GM21619 (cell line): Measurements from ENCODE around the gene MRPL48.
"Not testable (repeated sequence)": the region's sequence is repeated elsewhere in the genome, so short reads cannot be mapped to it uniquely, and the experiment has no call there.

Source experiments
- ATAC-seq: cut with Tn5 transposase; IDR thresholded peaks from one replicate; pipeline ENCODE4 v1.9.1; 2021; ENCODE audit not compliant: unreplicated experiment

Gene MRPL48

DNA sequence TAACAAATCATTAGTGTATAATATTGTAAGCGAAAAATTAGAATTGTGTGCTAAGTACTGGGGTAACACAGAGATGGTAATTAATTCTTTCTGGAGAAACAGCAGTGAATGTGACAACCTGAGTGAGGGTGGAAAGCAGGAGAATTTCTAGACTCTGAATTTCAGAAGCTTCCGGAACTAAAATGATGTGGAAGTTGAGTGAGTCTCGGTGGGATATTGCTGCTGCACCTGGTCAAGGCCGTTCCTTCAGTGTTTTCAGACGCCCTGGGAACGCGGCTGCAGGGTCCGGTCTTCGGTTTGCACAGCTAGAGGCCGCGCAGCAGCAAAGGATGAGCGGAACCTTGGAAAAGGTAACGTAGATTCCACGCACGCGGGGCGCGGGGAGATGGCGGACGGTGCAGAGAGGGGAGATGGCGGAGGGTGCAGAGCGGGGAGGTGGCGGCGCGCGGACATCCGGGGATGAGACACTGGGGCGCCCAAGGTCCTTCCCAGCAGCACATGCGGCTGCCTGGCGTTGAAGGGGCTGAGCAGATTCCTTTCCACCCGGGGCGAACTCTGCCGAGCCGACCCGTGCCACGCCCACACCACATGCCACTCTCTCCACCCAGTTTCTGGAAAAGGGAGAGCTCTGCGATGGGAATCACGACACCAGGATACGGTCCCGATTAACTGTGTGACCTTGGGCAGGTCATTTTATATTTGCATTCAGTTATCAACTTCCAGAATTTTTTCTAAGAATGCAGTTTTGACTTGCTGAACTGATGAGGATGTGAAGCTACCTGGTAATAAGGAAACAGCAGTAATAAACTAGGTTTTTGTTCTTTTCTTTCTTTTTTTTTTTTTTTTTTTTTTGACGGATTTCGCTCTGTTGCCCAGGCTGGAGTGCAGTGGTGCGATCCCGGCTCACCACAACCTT, at the start of gene MRPL48:
TSS of gene MRPL48 (plus strand) at position 232 of the 916 bp plus-strand sequence. CDS start at position 330, 98 bp downstream.
- peak; percentile 96 for ATAC-seq

DNA sequence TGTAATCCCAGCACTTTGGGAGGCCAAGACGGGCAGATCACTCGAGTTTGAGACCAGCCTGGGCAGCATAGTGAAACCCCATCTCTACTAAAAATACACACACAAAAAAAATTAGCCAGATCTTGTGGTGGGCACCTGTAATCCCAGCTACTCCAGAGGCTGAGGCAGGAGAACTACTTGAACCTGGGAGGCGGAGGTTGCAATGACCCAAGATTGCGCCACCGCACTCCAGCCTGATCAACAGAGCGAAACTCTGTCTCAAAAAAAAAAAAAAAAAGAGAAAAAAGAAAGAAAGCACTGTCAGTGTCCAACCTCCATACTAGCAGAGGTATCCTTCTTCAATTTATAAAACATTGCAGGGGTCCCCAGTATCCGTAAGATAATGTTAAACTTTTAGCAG, 44.6 kb upstream of the MRPL48 start:
- no peak for ATAC-seq

DNA sequence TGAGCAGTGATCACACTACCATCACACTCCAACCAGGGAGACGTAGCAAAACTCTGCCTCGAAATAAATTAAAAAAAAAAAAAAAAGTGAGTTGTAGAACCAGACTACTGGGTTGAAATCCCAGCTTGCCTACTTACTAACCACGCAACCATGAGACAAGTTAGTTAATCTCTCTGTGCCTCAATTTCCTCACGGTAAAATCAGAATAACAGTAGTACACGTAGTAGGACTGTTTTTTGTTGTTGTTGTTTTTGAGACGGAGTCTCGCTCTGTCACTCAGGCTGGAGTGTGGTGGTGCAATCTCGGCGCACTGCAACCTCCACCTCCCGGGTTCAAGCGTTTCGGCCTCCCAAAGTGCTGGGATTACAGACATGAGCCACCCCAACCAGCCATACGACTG, 41.0 kb upstream of the MRPL48 start:
- ATAC-seq: no peak

DNA sequence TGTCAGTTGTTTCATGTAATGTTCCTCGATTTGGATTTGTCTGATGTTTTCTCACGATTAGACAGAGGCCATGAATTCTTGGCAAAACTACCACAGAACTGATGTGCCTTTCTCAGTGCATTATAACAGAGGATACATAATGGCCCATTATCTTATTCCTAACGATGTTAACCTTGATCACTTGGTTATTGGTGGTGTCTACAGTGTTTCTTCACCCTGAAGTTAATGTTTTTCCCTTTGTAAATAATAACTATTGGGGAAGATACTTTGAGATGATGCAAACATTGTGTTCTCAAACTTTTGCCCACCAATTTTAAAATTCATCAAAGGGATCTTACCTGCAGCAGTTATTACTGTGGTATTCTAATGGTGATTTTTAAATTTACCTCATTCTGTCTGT, 39.9 kb upstream of the MRPL48 start:
- ATAC-seq: no peak

DNA sequence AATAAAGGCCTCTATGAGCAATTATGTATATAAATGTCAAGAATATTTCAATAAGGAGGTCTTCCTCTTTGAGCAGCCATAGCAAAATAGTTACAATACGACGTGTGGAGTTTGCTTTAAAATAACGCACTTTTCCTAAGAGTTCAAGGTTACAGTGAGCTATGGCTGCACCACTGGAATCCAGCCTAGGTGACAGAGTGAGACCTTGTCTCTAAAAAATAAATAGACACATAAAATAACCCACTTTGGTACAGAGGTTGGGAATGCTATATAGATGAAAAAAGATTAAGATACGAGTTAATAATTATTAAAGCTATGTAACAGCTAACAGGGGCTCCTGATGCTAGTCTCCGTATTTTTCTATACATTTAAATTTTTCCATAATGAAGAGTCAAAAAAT, 39.4 kb upstream of the MRPL48 start:
- ATAC-seq: no peak

DNA sequence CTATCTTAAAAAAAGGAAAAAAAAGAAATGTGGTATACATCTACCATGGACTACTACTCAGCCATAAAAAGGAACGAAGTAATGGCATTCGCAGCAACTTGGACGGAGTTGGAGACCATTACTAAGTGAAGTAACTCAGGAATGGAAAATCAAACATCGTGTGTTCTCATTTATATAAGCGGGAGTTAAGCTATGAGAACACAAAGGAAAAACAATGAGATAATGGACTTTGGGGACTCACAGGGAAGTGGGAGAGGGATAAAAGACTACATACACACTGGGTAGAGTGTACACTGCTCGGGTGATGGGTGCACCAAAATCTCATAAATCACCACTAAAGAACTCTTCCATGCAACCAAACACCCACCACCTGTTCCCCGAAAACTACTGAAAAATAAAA, 38.6 kb upstream of the MRPL48 start:
- no peak for ATAC-seq

DNA sequence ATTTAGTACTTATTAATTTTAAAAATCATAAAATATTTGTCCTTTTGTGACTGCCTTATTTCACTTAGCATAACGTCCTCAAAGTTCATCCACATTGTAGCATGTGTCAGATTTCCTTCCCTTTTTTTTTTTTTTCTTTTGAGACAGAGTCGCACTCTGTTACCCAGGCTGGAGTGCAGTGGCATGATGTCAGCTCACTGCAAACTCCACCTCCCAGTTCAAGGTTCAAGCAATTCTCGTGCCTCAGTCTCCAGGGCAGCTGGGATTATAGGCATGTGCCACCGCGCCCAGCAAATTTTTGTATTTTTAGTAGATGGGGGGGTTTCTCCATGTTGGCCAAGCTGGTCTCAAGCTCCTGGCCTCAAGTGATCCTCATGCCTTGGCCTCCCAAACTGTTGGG, 37.4 kb upstream of the MRPL48 start:
- ATAC-seq: no peak

DNA sequence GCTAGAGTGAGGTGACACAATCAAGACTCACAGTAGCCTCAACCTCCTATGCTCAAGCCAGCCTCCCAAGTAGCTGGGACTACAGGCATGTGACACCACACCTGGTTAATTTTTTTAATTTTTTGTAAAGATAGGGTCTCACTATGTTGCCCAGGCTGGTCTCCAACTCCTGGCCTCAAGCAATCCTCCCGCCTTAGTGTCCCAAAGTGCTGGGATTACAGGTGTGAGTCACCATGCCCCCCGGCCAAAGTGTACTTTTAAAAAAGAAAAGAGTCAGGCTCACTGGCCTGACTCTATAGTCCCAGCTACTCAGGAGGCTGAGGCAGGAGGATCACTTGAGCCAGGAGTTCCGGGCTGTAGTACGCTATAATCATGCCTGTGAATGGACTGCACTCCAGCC, 36.8 kb upstream of the MRPL48 start:
- ATAC-seq: not testable (repeated sequence)

DNA sequence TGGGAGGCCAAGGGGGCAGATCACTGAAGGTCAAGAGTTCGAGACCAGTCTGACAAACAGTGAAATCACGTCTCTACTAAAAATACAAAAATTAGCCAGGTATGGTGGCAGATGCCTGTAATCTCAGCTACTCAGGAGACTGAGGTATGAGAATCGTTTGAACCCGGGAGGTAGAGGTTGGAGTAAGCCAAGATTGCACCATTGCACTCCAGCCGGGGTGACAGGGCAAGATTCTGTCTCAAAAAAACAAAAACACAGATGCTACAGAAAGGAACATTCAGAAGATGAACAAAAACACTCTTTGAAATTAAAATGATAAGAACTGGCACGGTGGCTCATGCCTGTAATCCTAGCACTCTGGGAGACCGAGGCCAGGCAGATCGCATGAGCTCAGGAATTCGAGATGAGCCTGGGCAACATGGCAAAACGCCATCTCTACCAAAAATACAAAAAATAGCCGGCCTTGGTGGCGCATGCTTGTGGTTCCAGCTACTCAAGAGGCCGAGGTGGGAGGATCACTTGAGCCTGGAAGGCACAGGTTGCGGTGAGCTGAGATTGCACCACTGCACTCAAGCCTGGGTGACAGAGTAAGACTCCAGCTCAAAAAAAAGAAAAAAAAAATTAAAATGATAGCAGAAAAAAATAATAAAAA, 35.3 kb upstream of the MRPL48 start:
- no peak for ATAC-seq

DNA sequence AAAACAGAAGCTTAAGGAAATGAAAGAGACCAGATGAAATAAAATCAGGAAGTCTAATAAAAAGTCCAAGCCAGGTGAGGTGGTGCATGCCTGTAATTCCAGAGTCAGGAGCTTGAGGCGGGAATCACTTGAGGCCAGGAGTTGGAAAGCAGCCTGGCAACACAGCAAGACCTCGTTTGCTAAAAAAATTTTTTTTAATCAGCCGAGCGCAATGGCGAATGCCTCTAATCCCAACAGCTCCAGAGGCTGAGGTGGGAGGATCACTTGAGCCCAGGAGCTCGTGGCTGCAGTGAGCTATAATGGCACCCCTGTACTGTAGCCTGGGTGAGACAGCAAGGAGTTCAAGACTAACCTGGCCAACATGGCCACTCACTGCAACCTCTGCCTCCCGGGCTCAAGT, 34.8 kb upstream of the MRPL48 start:
- ATAC-seq: no peak

DNA sequence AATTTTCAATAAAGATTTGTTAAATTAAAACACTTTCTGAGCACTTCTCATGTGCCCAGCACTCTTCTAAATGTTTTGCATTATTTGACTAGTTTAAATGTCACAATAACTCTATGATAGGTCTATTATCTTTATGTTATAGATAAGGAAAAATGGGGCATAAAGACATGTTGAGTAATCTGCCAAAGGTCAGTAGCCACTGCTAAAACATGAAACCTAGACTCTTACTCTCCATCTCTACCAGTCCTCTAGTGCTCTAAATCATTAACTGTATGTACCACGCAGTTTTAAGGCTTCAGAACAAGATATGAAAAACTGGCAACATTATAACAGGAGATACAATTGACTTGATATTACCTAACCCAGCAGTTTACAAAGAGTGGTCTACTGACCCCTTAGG, 33.7 kb upstream of the MRPL48 start:
- no peak for ATAC-seq

DNA sequence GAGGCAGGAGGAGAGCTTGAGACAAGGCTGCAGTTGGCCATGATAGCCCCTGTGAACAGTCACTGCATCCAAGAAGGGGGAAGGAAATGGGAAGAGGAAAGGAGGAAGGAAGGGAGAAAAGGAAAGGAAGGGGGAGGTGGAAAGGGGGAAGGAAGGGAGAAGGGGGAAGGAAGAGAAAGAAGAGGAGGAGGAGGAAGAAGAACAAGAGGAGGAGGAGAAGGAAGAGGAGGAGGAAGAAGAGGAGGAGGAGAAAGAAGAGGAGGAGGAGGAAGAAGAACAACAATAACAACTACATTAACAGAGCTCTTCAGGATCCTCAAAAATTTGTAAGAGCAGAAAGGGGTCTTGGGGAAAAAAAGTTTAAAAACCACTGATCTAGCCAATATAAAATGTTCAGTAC, 32.0 kb upstream of the MRPL48 start:
- ATAC-seq: no peak

DNA sequence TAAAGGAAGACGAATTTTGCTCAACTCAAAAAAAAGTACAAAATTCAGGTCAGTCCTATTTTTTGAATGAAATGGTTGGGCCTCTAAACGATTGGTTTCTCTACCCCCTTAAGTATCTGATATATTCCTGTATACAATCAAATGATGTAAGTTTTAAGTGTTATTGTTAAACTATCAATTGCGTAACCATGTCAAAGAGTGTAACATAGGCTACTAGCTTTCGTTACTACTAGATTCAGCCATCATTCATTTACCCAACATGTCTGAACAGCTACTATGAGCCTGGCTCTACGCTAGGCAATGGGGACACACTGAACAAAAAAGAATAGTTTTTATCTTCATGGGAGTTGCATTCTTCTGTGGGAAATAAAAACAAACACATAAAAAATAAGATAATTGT, 30.1 kb upstream of the MRPL48 start:
- ATAC-seq: no peak

DNA sequence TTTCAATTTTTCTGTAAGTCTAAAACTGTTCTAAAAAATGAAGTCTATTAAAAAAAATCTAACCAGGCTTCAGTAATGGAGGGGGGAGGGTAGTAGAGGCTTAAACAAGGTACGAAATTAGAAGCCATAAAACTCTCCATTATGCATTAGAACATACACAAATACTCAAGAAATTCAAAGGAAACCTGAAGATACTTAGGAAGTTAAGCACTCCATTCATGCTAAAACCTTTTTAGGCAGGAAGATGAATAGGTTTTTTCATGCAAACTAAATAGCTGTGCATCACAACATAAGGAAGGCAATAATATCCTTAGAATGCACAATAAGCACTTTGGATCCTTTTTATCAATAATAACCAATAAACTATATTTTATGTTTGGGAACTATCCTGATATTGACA, 29.2 kb upstream of the MRPL48 start:
- no peak for ATAC-seq

DNA sequence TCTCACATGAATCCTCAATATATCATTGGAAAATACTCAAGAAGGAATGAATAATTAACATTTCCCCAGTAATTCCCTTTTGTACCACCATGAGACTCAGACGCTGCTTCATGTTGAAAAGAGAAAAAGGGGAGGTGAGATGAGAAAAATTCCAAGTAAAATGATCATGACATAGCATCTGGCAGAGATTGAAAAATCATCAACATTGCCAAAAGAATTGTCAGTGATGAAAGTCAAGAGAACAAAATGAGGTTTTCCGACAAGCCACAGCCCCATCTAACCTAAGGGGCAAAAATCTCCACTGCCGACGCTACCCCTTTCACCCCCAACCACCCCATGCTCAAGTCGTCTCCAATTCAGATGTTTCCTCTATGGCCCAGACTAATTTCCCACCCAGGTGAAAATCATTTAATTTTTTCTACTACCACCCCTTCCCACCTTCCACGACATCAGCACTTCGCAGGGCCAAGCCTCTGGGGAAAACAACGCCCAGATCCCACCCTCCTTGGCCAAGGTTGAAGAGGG, 28.0 kb upstream of the MRPL48 start:
- no peak for ATAC-seq

DNA sequence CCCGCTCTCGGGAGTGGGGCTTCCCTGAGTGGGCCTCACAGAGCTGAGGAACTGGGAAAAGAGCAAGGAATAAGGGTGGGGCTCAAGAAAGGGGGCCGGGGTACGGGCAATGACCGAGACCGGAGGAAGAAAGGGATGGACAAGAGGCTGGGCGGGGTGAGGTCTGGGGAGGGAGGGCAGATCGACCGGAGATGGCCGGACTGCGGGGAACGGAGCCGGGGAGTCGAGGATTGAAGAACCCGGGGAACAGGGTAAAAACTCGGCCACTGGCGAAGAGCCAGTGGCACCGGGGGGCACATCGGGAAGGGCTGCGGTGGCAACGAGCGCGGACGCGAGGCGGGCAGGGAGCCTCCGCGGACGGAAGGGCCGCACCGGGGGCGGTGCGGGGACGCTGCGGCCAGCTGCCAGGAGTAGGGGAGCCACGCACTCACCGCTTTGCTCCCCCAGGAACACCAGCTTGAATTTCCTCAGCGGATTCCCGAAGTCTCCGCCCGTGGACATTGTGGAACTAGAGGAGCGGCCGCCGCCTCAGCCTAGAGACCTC, 27.5 kb upstream of the MRPL48 start:
- peak; percentile 4 for ATAC-seq

DNA sequence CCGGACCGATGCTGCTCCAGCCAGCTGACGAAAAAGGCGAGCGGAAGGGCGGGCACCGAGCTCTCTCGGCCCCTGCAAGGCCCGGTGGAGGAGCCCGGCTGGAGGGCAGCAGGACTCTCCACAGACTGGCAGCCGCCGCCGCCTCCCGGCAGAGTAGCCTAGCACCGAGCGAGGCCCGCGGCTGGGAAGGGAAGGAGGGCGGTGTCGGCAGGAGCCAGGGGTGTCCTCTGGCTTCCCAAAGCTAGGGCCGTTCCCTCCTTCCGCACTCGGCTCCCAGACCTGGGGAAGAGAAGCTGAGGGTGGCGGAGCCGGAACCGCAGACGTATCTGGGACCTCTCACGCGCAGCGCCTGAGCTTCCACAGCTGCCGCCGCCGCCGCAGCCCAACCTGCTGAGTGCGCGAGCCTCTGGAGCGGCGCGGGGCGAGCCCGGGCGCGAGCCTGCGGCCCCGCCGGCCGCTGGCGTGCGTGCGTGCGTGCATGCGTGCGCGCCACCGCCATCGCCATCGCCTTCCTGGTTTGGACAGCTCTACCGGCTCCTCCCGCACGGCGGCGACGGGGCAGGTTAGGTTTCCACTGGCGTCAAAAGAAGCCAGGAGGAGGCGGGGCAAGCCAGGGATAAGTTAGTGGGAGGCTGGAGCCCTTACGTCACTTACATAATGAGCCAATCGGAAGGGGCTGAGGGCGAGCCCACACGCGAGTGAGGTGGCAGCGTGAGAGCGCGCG, 26.8 kb upstream of the MRPL48 start, which contains the start of gene RAB6A:
TSS of gene RAB6A (minus strand) at position 396 of the 724 bp plus-strand sequence. CDS start 439 bp downstream, outside the sequence.
- peak; percentile 94 for ATAC-seq

DNA sequence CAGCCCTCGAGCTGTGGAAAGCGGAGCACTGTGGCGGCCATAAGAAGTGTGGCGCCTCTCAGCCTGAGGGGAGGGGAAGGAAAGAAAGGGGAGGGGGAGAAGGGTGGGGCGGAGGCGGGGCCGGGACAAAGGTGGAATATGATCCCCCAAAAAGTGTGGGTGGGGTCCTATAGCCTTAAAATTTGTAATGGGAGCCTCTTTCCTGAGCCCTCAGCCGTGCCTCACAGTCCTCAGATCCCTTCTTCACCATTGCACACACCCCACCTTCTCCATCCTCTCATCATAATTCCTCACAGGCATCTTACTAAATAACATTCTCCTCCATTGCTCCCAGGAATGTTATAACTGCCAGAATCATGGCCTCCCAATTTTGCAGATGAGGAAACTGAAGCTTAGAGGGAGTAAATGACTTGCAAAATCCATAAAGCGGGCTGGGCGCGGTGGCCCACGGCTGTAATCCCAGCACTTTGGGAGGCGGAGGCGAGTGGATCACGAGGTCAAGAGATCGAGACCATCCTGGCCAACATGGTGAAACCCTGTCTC, 26.2 kb upstream of the MRPL48 start:
- no peak for ATAC-seq

DNA sequence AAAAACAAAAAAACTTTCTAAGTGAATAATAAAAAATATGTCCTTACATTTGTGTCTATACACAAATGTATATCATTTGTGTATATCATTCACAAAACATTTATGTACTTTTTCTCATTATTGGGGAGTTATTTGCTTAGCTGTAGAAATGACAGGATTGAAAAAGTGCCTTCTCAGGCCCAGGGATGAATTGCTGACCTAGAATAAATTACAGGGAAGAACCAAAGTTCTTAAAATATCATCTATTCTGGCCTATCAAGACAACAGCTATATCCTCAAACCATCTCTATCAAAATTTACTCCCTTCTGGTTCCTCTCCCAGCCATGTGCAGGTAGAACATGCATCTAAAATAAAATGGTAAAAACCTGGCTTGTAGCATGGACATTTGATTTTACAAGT, 24.9 kb upstream of the MRPL48 start:
- no peak for ATAC-seq

DNA sequence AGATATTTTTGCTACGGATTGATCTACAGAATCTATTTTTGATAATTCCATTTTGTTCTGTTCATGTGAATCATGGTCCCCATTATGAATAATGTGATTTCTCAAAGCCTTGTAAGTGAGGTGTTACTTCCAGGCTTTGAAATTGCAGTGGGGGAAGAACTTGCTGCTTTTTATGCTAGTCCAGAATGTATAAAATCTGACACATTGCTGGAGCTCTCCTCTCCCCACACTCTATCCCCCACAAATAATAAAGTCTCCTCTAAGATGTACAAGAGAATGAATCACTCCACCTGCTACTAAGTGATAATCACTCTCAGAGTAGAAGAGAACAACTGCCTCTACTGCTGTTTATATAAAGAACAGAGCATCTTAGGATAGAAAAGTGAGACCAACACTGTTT, 20.9 kb upstream of the MRPL48 start:
- ATAC-seq: no peak

DNA sequence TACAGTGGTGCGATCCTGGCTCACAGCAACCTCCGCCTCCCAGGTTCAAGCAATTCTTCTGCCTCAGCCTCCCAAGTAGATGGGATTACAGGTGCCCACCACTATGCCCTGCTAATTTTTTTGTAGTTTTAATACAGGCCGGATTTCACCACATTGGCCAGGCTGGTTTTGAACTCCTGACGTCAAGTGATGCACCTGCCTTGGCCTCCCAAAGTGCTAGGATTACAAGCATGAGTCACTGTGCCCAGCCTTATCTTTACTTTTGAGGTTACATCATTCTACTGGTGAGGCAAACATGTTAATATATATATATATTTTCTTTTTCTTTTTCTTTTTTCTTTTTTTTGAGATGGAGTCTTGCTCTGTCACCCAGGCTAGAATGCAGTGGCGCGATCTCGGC, 16.9 kb upstream of the MRPL48 start:
- ATAC-seq: not testable (repeated sequence)
